22Rv1 (cell line): ENCODE measurements around the gene RPL31.

Experiments used
- H3K27ac ChIP-seq: fragments of 450-650 bp; 2 replicates; pipeline ENCODE4 v1.5.1; 2017
- ZFX ChIP-seq: fragments of 450-650 bp; IDR thresholded peaks from 2 replicates; pipeline ENCODE4 v1.6.1; 2017; ENCODE audit warnings: antibody characterized with exemption, borderline replicate concordance
- TF ChIP-seq, protein P1 (sequence below): fragments of 450-650 bp; IDR thresholded peaks from 2 replicates; pipeline ENCODE4 v1.5.1; 2017; ENCODE audit warnings: mild to moderate bottlenecking

The RPL31 gene

DNA sequence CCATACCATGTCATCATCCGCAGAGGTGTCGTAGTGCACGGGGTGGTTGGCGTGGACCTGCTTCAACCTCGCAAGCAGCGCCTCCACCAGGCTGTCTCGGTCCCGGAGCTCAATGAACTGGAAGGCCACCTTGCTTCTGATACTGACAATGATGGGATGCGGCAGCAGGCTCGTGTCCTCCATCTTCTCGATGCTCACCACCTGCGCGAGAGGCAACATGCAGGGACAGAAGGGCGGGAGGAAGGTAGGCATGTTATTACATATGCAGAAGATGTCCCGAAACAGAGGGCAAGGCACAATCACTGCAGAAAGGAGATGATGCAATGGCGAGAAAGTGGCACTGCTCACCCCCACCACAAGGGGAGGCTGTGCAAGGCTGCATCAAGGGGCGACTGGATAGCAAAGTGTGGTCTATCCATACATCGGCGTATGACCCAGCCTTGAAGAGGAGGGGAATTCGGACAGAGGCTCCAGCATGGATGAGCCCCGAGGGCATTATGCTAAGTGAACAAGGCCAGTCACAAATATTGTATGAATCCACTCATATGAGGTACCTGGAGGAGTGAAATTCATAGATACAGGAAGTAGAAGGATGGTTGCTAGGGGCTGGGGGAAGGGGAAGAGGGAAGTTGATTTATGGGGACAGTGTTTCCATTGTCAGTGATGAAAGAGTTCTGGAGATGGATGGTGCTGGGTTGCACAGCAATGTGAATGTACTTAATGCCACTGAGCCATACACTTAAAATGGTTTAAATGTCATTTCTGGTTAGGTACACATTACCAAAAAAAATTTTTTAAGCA is 36.6 kb downstream of the RPL31 start:
- H3K27ac ChIP-seq: no peak overlapping the region
- TF ChIP-seq ZFX: no peak
- TF ChIP-seq, protein P1, sequence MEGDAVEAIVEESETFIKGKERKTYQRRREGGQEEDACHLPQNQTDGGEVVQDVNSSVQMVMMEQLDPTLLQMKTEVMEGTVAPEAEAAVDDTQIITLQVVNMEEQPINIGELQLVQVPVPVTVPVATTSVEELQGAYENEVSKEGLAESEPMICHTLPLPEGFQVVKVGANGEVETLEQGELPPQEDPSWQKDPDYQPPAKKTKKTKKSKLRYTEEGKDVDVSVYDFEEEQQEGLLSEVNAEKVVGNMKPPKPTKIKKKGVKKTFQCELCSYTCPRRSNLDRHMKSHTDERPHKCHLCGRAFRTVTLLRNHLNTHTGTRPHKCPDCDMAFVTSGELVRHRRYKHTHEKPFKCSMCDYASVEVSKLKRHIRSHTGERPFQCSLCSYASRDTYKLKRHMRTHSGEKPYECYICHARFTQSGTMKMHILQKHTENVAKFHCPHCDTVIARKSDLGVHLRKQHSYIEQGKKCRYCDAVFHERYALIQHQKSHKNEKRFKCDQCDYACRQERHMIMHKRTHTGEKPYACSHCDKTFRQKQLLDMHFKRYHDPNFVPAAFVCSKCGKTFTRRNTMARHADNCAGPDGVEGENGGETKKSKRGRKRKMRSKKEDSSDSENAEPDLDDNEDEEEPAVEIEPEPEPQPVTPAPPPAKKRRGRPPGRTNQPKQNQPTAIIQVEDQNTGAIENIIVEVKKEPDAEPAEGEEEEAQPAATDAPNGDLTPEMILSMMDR: peak; percentile 76

DNA sequence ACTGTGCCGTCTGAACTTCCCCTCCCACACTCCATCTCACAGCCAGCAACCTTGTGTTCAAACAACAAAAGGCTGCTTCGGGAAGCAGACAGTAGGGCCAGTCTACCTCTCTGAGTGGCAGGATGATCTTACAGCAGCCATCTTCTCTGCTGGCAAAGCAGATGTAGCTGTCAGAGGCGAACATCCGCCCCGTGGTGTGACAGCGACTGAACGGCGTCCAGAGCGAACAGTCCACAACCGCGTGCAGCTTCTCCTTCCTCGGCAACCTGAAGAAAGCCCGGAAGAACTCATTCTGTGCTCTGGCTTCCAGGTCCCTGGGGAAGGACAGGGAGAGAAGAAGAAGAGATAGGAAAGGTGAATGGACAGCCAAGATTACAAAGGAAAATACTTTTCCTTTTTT is 38.0 kb downstream of the RPL31 start:
- no peak overlapping the region for H3K27ac ChIP-seq
- TF ChIP-seq ZFX: no peak
- TF ChIP-seq, protein P1: no peak

DNA sequence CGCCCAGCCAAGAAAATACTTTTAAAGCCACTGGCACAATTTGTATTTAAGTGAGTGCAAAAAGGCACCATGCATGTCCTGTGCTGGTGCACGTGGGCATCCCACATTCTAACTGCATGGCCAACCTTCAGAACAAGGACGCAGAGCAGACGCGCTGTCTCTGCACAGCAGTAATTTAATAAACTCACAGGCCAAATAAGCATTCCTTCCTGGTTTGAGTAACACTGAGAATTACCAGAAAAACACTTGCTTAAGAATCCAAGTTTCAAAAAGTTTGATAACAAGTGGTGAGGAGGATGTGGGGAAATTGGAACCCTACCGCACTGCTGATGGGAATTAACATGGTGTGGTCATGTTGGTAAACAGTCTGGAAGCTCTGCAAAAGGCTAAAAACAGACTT is 38.7 kb downstream of the RPL31 start:
- no peak overlapping the region for H3K27ac ChIP-seq

DNA sequence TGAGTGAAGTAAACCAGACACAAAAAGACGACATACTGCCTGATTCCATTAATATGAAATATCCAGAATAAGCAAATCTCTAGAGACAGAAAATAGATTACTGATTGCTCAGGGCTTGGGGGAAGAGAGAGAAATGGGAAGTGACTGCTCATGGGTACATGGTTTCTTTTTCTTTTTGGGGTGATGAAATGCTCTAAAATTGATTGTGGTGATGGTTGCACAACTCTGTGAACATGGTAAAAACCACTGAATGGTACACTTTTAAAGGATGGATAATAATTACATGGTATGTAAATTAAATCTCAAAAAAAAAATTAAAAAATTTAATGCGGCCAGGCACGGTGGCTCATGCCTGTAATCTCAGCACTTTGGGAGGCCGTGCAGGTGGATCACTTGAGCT is 39.3 kb downstream of the RPL31 start:
- no peak overlapping the region for H3K27ac ChIP-seq
- TF ChIP-seq ZFX: no peak
- TF ChIP-seq, protein P1: no peak

More for the DNA sequence above, 38.7 kb downstream of the RPL31 start:
- TF ChIP-seq ZFX: no peak
- TF ChIP-seq, protein P1: no peak

DNA sequence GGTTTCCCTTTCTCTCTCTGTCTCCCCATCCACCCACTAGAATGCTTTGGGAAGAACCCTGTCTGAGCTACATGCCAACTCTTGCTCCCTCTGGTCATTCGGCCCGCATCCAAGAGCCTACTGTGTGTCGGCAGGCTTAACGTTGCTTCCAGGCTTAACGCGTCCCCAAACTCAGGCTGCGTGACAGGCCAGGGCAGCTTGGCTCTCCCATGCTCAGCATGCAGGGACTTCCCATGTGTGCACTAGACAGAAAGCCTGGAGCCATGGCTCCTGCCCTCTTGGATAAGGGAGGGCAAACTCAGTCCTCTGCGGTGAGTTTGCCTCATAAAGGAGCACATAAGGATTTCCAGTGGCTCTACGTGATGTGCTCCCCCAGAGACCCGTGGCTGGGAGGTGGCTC is 43.2 kb downstream of the RPL31 start:
- no peak for TF ChIP-seq ZFX
- TF ChIP-seq, protein P1: no peak
- H3K27ac ChIP-seq: no peak overlapping the region

DNA sequence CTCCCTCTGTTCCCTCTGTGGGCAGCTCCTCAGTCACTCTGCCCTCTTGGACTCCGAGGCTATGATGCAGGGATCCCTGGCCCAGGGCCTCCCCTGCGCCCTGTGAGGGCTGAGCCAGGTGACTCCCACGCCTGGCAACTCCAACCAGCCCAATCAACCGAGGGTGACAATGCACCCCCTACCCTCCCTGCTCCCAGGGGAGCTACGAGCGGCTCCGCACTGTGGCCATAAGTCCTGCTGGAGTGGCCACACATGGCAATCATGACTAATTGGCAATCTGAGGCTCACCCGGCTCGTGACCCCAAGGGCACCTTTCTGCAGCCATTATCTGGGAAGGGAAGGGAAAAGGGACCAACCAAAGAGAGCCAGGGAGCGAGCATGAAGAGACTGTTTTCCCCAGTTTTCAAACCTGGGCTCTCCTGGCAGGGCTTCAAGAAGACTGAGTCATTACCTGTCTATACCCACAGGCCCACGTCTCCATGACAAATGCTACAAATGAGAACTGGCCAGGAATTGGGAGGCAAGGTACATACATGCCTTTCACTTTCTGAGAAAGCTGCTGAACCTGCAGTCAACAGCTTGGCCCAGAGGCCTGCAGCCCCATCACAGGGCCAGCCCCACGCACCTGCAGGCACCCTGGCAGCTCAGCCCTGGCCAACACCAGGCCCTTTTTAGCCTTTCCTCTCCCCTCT is 45.1 kb downstream of the RPL31 start:
- TF ChIP-seq ZFX: no peak
- TF ChIP-seq, protein P1: no peak
- no peak overlapping the region for H3K27ac ChIP-seq

DNA sequence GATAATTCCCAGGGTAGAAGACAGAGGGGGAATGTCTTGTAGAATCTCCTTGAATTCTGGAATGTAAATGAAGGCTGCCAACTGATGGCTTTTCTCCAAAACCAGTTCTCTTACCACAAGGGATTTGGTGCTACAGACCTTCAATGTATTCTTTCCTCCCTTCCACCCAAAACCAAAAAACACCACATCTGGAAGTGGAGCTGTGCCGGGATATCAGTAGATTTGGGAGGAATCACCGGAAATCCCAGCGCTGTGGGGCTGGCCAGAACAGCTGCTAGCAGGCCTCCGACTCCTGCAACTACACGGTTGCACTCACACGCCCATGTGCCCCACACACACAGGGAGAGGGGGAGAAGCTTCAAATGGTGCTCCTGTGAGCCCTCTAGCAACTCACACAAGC is 45.7 kb downstream of the RPL31 start:
- TF ChIP-seq, protein P1: no peak
- TF ChIP-seq ZFX: no peak
- H3K27ac ChIP-seq: no peak overlapping the region
